ENCODE measurements around the gene BCR.

The BCR gene

DNA sequence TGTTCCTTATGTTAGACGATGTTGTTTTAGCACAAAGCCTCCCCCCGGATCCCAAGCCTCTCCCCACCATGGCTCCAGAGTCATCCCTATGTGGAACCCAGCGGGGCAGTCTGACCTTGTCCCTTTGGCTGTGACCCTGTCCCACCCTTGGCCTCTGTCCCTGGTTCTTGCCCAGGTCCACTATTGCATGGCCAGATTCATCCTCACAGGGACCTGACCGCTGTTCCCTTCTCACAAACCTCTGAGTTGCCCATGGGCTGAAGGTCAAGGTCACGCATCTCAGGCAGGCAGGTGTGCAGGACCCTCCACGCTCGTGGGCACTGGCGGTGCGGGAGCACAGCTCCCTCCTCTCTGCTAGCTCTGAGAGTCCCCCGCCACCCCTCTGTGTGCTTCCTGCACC is 39.0 kb downstream of the BCR start:
- peak overlapping the region; percentile 69 for H3K4me3 Mint-ChIP-seq
- no peaks in the 10 kb centered on the region for H3K36me3 Mint-ChIP-seq (ENCODE audit: low read depth)
- TF ChIP-seq, protein P1, sequence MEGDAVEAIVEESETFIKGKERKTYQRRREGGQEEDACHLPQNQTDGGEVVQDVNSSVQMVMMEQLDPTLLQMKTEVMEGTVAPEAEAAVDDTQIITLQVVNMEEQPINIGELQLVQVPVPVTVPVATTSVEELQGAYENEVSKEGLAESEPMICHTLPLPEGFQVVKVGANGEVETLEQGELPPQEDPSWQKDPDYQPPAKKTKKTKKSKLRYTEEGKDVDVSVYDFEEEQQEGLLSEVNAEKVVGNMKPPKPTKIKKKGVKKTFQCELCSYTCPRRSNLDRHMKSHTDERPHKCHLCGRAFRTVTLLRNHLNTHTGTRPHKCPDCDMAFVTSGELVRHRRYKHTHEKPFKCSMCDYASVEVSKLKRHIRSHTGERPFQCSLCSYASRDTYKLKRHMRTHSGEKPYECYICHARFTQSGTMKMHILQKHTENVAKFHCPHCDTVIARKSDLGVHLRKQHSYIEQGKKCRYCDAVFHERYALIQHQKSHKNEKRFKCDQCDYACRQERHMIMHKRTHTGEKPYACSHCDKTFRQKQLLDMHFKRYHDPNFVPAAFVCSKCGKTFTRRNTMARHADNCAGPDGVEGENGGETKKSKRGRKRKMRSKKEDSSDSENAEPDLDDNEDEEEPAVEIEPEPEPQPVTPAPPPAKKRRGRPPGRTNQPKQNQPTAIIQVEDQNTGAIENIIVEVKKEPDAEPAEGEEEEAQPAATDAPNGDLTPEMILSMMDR (IDR thresholded peaks at IDR 0.05), result no peak
- peaks cover 83% of the 10 kb centered on the region for H3K4me1 Mint-ChIP-seq
- DNase-seq, result no peak
- no peak overlapping the region for H3K27ac Mint-ChIP-seq
- H3K9me3 Mint-ChIP-seq, result no peaks in the 10 kb centered on the region
- H3K27me3 Mint-ChIP-seq (ENCODE audit: low read depth, poor library complexity), result peaks cover 10% of the 10 kb centered on the region

DNA sequence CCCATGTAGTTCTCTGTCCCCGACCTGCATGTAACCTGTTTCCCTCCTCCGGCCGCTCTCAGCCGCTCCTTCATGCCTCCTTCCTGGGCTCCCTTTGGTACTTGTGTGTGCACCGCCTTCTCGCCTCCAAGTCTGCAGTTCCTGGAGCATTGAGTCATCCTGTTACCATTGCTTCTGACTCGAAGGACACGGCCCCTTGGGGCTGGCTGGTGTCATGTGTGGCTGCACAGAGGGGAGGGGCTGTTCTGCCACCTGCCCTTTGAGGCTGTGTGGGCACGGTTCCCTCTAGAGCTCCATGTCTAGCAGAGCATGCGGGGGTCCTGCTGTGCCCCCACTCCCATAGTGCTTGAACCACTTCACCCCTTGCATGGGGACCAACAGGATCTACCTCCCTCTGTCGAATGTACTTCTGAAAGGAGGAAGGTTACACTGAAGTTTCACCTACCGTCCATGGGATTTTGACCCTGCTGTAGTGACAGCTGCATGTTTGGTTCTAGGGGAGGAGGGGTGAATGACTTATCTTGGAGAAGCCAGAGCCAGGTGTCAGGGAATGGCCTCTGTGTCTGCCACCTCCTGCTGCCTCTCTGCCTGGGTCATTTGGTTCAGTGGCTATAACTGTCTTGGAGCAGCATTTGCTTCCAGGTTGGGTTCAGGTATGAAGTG is 39.6 kb downstream of the BCR start:
- Mint-ChIP-seq H3K4me3 (peak overlapping the region; percentile 69), H3K9me3 (no peaks in the 10 kb centered on the region), H3K27me3 (ENCODE audit: low read depth, poor library complexity) (peaks cover 10% of the 10 kb centered on the region), H3K4me1 (peaks cover 86% of the 10 kb centered on the region), H3K27ac (no peak overlapping the region), H3K36me3 (ENCODE audit: low read depth) (no peaks in the 10 kb centered on the region)
- TF ChIP-seq, protein P1 (IDR thresholded peaks at IDR 0.05), result no peak
- no peak for DNase-seq

DNA sequence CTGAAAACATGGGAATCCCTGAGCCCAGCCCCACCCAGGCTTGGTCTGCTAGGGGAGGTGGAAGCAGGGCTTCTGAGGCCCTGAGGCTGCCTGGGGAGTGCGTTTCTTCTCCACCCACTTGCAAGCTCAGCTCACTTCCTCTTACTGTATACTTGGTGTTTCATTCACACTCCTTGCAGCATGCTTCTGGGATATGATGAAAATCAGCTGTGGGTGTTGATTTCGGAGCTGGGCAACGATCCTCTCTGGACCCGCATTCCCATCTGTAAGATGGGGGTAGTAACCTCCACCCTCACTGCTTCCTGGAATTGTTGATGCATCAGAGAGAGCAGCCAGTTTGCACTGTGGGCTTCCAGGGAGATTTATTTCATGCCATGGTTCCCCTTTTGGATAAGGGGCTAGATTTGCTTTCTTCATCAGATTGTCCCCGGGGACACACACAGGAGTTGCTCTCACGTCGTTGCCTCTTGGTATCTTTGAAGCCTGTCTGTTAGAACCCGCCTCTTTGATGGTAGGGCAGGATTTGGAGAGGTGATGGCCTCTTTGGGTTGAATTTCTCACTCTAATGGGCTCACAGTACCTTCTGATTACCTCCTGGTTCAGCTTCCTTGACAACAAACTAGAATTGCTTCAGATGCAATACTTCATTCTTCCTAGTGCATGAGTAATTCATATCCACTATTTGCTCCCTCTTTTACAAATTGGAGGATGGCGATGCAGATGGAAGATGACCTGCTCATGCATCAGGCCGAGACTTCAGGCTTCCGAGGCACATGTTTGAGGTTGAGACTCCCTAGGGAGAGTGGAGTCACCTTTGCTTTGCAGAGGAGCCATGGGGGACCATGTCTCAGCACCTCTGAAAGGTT is 40.4 kb downstream of the BCR start:
- Mint-ChIP-seq H3K27me3 (ENCODE audit: low read depth, poor library complexity) (peaks cover 10% of the 10 kb centered on the region), H3K4me1 (peaks cover 94% of the 10 kb centered on the region), H3K4me3 (peak overlapping the region; percentile 38), H3K27ac (no peak overlapping the region), H3K9me3 (no peaks in the 10 kb centered on the region), H3K36me3 (ENCODE audit: low read depth) (no peaks in the 10 kb centered on the region)
- no peak for DNase-seq
- TF ChIP-seq, protein P1 (IDR thresholded peaks at IDR 0.05), result no peak

DNA sequence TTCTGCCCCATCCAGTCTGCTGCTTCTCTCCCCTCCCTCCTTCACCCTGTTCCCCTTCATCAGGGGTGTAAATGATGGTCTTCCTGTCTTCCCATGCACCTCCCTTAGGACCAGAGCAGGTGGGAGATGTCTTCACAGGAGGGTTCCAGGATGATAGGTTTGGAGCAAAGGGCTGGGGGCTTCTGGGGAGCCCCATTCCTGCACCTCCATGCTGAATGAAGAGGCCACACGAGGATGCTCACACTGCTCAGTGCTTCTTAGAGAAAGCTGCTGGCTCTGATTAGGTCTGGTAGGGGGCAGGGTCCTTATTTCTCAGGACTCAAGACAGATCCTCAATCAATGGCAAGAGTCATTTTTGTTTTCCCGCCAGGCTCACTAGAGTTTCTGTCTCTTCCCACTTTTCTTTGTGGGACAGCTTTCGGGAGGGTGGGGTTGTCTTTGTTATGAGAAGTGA is 41.1 kb downstream of the BCR start:
- DNase-seq, result no peak
- TF ChIP-seq, protein P1 (IDR thresholded peaks at IDR 0.05), result no peak
- Mint-ChIP-seq H3K9me3 (no peaks in the 10 kb centered on the region), H3K27ac (no peak overlapping the region), H3K36me3 (ENCODE audit: low read depth) (peaks cover 4% of the 10 kb centered on the region), H3K4me1 (peaks cover 94% of the 10 kb centered on the region), H3K4me3 (no peak overlapping the region), H3K27me3 (ENCODE audit: low read depth, poor library complexity) (peaks cover 10% of the 10 kb centered on the region)

DNA sequence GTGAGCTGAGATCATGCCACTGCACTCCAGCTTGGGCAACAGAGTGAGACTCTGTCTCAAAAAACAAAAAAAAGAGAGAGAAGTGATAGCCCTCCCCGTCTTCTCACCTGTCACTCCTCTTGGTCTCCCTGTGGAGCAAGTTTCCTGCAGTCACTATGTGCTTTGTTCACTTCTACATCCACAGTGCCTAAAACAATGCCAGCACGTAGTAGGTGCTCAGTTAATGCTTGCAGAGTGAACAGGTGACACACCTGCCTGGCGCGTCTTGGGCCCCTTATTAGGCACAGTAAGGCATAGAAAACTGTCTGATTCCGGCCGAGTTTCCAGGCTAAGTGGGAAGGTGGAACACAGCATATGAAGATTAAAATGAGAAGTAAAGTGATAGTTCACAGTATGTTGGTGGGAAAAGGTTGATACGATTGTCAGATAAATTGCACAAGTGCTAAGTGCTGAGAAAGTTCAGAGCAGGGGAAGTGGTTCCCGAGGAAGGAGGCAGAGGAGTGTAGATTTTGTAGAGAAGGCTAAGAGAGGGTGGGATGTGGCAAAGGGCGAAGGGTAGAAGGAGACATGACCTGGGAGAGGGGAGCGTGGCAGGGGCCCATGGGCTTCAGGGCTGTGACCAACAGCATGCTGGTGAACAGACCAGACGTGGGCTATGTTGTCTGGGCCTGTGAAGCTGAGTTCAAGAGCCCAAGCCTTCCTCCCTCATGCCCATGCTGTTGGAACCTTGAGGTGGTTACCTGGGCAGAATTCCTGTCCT is 41.9 kb downstream of the BCR start:
- no peak for DNase-seq
- Mint-ChIP-seq H3K9me3 (peaks cover 7% of the 10 kb centered on the region), H3K27me3 (ENCODE audit: low read depth, poor library complexity) (peaks cover 6% of the 10 kb centered on the region), H3K27ac (no peak overlapping the region), H3K4me3 (no peak overlapping the region), H3K4me1 (peaks cover 87% of the 10 kb centered on the region), H3K36me3 (ENCODE audit: low read depth) (peaks cover 12% of the 10 kb centered on the region)
- TF ChIP-seq, protein P1 (IDR thresholded peaks at IDR 0.05), result no peak
